A549 (cell line): ENCODE measurements around the gene JKAMP. TPM values are rescaled to one million over a fixed set of nuclear protein-coding genes. Genes with fewer than 3 reads are reported as not detected.
"Not testable (repeated sequence)": the region's sequence is repeated elsewhere in the genome, so short reads cannot be mapped to it uniquely, and the experiment has no call there.

ENCODE experiments used
- ATAC-seq, 2 experiments: fragments of 200-7000 bp in 1 of 2; fragments of >200 bp in 1 of 2; cut with Nextera tagmentation in 1 of 2; cut with Tn5 transposase in 1 of 2; 3 replicates each; pipeline versions ENCODE4 v1.8.0 to v1.9.1; 2018 to 2020; ENCODE audit warnings: mild to moderate bottlenecking in 1 of 2, moderate library complexity in 1 of 2
- CTCF ChIA-PET: fragments of 300-600 bp; sonication (Branson Sonifier 250); formaldehyde crosslinking; extraction: SDS; loops from one replicate; lab custom pipeline; 2021; ENCODE audit warnings: antibody characterized with exemption, inconsistent platforms; lab: Yijun Ruan, JAX
- POLR2A ChIA-PET: fragments of 350-600 bp; formaldehyde crosslinking; extraction: SDS; loops from one replicate; lab custom pipeline; 2021; ENCODE audit warnings: antibody characterized with exemption, inconsistent platforms; lab: Yijun Ruan, JAX
- DNase-seq, 2 experiments: peaks; one replicate each; pipeline versions ENCODE4 v3.0.0 to v3.0.0-alpha.2; 2011 to 2016; ENCODE audit warnings: low read depth in 1 of 2, low spot score in 1 of 2
- FAIRE-seq: peaks from 2 replicates; lab custom pipeline; 2011; peaks lifted over from hg19 to GRCh38; lab: Jason Lieb, UNC
- H3K27ac ChIP-seq, 2 experiments: fragments of >200 bp; sonication (Bioruptor Twin); formaldehyde crosslinking; 3 replicates each; pipeline ENCODE4 v1.5.1; 2016 to 2017
- H3K4me1 ChIP-seq: fragments of >200 bp; sonication (Bioruptor Twin); formaldehyde crosslinking; 3 replicates; pipeline ENCODE4 v1.6.1; 2016
- H3K4me2 ChIP-seq: fragments of >200 bp; sonication (Bioruptor Twin); formaldehyde crosslinking; 3 replicates; pipeline ENCODE4 v1.6.1; 2016
- H3K4me3 ChIP-seq: fragments of >200 bp; sonication (Bioruptor Twin); formaldehyde crosslinking; 3 replicates; pipeline ENCODE4 v1.5.1; 2016
- H3K9me3 ChIP-seq: fragments of >200 bp; sonication (Bioruptor Twin); formaldehyde crosslinking; 3 replicates; pipeline ENCODE4 v1.6.1; 2016
- CBX2 ChIP-seq: fragments of 200-600 bp; sonication (generic); IDR thresholded peaks from 2 replicates; pipeline ENCODE4 v1.6.1; 2016; ENCODE audit warnings: low read depth, mild to moderate bottlenecking, borderline replicate concordance
- CHD2 ChIP-seq: fragments of 150-350 bp; IDR thresholded peaks from 2 replicates; pipeline ENCODE4 v1.6.1; 2014; ENCODE audit warnings: low read length; ENCODE audit not compliant: partially characterized antibody
- CTCF ChIP-seq: fragments of >200 bp; sonication (Bioruptor Twin); formaldehyde crosslinking; IDR thresholded peaks from 3 replicates; pipeline ENCODE4 v1.5.1; 2016
- HES2 ChIP-seq: fragments of >200 bp; sonication (Bioruptor Twin); formaldehyde crosslinking; IDR thresholded peaks from 2 replicates; pipeline ENCODE4 v1.6.1; 2016
- HEYL ChIP-seq: fragments of 250-450 bp; sonication (Bioruptor Pico); IDR thresholded peaks from 2 replicates; pipeline ENCODE4 v1.8.0; 2021; ENCODE audit warnings: mild to moderate bottlenecking, moderate library complexity
- HOXA7 ChIP-seq: fragments of 250-450 bp; sonication (Bioruptor Pico); IDR thresholded peaks from 2 replicates; pipeline ENCODE4 v1.5.0; 2020; ENCODE audit warnings: mild to moderate bottlenecking, moderate library complexity
- HOXB13 ChIP-seq: fragments of 250-450 bp; sonication (Bioruptor Pico); IDR thresholded peaks from 2 replicates; pipeline ENCODE4 v1.5.0; 2020; ENCODE audit warnings: low read depth, mild to moderate bottlenecking, moderate library complexity
- JUNB ChIP-seq: fragments of >200 bp; sonication (Bioruptor Twin); formaldehyde crosslinking; IDR thresholded peaks from 2 replicates; pipeline ENCODE4 v1.6.1; 2016
- MAX ChIP-seq: IDR thresholded peaks from 2 replicates; pipeline ENCODE4 v1.6.1; 2012
- PHF8 ChIP-seq: fragments of 200-600 bp; sonication (generic); IDR thresholded peaks from 2 replicates; pipeline ENCODE4 v1.6.1; 2016; ENCODE audit warnings: low read depth, mild to moderate bottlenecking, antibody characterized with exemption, moderate library complexity, borderline replicate concordance
- RARB ChIP-seq: fragments of 250-450 bp; sonication (Bioruptor Pico); IDR thresholded peaks from 2 replicates; pipeline ENCODE4 v1.8.0; 2021; ENCODE audit warnings: mild to moderate bottlenecking, moderate library complexity
- RNF2 ChIP-seq: fragments of 200-600 bp; sonication (generic); IDR thresholded peaks from 2 replicates; pipeline ENCODE4 v1.6.1; 2016; ENCODE audit warnings: low read depth, mild to moderate bottlenecking, antibody characterized with exemption, moderate library complexity, borderline replicate concordance
- SREBF2 ChIP-seq: fragments of 450-650 bp; IDR thresholded peaks from 2 replicates; pipeline ENCODE4 v1.6.1; 2014; ENCODE audit warnings: mild to moderate bottlenecking, moderate library complexity
- TP53 ChIP-seq: fragments of 250-450 bp; sonication (Bioruptor Pico); IDR thresholded peaks from 2 replicates; pipeline ENCODE4 v1.5.0; 2021; ENCODE audit warnings: mild to moderate bottlenecking, moderate library complexity
- ZSCAN20 ChIP-seq: fragments of 250-450 bp; sonication (Bioruptor Pico); IDR thresholded peaks from 2 replicates; pipeline ENCODE4 v1.8.0; 2022; ENCODE audit warnings: mild to moderate bottlenecking, moderate library complexity
- WGBS: methylation state at CpG from one replicate; pipeline ENCODE4 v1.1.6; 2017; ENCODE audit errors: missing lambda C conversion rate; 5-methylcytosine and 5-hydroxymethylcytosine counted together
- polyA plus RNA-seq, 4 experiments: library from polyadenylated mRNA; depleted of rRNA in 3 of 4; stranded (reverse); fragments of >200 nt; fragmentation: RNase III in 1 of 4; extraction: RNeasy Plus Mini Kit Qiagen cat#74134 plus additional on column Dnase treatment in 1 of 4; gene quantifications; 2 replicates in 3 of 4; 3 replicates in 1 of 4; pipeline ENCODE4 v1.2.3, GENCODE V29; 2011 to 2017
- TF ChIP-seq, protein P1 (sequence below): fragments of 200-600 bp; sonication (generic); IDR thresholded peaks from 2 replicates; pipeline ENCODE4 v1.6.1; 2016; ENCODE audit warnings: antibody characterized with exemption, mild to moderate bottlenecking, moderate library complexity

The JKAMP gene
- polyA plus RNA-seq, 2 of the 4 experiments (the other 2 are of a cell fraction) = 89.4 to 266 TPM

GRCh38 chr14:59439256-59439965 is 44.9 kb upstream of the JKAMP start:
- TF ChIP-seq PHF8 (no peak), HOXB13 (CRISPR knock-in tag) (no peak), CBX2 (no peak), CHD2 (no peak), RNF2 (no peak), RARB (CRISPR knock-in tag) (no peak), HEYL (CRISPR knock-in tag) (no peak), MAX (no peak), TP53 (CRISPR knock-in tag) (no peak), JUNB (no peak), HES2 (no peak), CTCF (no peak), ZSCAN20 (no peak)
- TF ChIP-seq, protein P1, sequence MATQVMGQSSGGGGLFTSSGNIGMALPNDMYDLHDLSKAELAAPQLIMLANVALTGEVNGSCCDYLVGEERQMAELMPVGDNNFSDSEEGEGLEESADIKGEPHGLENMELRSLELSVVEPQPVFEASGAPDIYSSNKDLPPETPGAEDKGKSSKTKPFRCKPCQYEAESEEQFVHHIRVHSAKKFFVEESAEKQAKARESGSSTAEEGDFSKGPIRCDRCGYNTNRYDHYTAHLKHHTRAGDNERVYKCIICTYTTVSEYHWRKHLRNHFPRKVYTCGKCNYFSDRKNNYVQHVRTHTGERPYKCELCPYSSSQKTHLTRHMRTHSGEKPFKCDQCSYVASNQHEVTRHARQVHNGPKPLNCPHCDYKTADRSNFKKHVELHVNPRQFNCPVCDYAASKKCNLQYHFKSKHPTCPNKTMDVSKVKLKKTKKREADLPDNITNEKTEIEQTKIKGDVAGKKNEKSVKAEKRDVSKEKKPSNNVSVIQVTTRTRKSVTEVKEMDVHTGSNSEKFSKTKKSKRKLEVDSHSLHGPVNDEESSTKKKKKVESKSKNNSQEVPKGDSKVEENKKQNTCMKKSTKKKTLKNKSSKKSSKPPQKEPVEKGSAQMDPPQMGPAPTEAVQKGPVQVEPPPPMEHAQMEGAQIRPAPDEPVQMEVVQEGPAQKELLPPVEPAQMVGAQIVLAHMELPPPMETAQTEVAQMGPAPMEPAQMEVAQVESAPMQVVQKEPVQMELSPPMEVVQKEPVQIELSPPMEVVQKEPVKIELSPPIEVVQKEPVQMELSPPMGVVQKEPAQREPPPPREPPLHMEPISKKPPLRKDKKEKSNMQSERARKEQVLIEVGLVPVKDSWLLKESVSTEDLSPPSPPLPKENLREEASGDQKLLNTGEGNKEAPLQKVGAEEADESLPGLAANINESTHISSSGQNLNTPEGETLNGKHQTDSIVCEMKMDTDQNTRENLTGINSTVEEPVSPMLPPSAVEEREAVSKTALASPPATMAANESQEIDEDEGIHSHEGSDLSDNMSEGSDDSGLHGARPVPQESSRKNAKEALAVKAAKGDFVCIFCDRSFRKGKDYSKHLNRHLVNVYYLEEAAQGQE = no peak
- FAIRE-seq (no peak), DNase-seq (no peak), ATAC-seq (no peak)
- H3K4me2 ChIP-seq = no peak overlapping the region
- no peak overlapping the region for H3K27ac ChIP-seq
- ChIA-PET POLR2A (interaction anchor here (0.6 kb wide), 1 partner anchor 23 kb away, joined by 3 read pairs; no protein-coding TSS in a partner anchor), CTCF (interaction anchor here (0.8 to 2.1 kb wide), 6 partner anchors 10 to 938 kb away, joined by 3 to 11 read pairs (median 4); no protein-coding TSS in a partner anchor)
- no peak overlapping the region for H3K4me3 ChIP-seq
- 75% methylated on average over 5 of the region's 5 CpGs for WGBS
- H3K4me1 ChIP-seq = peaks cover 7% of the 10 kb centered on the region; the same call in 2 of the 3 replicates
- no peaks in the 10 kb centered on the region for H3K9me3 ChIP-seq

DNA sequence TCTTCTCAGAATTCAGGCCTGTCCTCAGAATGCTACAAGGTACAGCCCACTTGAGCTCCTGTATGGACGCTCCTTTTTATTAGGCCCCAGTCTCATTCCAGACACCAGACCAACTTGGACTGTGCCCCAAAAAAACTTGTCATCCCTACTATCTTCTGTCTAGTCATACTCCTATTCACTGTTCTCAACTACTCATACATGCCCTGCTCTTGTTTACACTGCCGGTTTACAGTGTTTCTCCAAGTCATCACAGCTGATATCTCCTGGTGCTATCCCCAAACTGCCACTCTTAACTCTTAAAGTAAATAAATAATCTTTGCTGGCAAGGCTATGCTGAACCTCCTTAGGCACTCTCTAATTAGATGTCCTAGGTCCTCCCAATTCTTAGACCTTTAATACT is 35.6 kb upstream of the JKAMP start:
- DNase-seq, H3K4me1 ChIP-seq, H3K4me2 ChIP-seq, H3K9me3 ChIP-seq, CTCF ChIA-PET, FAIRE-seq, H3K4me3 ChIP-seq, ATAC-seq, POLR2A ChIA-PET, H3K27ac ChIP-seq: not testable (repeated sequence)
- 71% methylated on average over 2 of the region's 2 CpGs for WGBS

DNA sequence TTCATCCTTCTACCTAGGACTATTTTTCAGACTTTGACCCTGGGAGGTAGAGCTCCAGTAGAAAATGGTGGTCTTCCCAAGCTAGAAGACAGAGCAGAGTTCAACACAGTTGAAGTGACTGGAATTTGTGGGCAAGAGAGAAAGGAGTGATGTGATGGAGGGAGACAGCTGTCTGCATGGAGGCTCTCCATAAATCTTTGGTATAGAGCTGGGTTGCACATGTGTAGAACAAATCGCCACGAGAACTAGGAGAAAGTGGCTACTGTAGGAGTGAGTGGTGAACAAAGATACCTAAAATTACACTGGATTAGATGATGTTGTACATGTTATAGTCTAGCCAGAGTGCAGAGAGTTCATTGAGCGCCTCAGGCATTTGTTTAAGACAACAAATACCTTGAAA is 33.6 kb upstream of the JKAMP start:
- H3K4me1 ChIP-seq = peaks cover 18% of the 10 kb centered on the region; the same call in 1 of the 3 replicates
- ChIA-PET POLR2A (no interaction called here), CTCF (interaction anchor here (1.5 to 1.8 kb wide), 3 partner anchors 126 to 326 kb away, joined by 3 to 5 read pairs (median 4); partner anchors contain the start of gene CCDC175)
- DNase-seq (no peak), ATAC-seq (no peak), FAIRE-seq (no peak)
- 85% methylated on average over 3 of the region's 3 CpGs for WGBS
- H3K4me3 ChIP-seq = no peak overlapping the region
- no peaks in the 10 kb centered on the region for H3K9me3 ChIP-seq
- H3K4me2 ChIP-seq = no peak overlapping the region
- no peak overlapping the region for H3K27ac ChIP-seq
- TF ChIP-seq SREBF2 = no peak
- no peak for TF ChIP-seq HOXA7 (CRISPR knock-in tag)
